HFF-Myc (cell line): ENCODE results near the gene PTPN1.

ENCODE experiments used
- DNase-seq: peaks from one replicate; pipeline ENCODE4 v3.0.0-alpha.2; 2011; ENCODE audit warnings: low read depth; ENCODE audit errors: extremely low read depth
- H3K4me3 ChIP-seq: replicated peaks from 2 replicates; pipeline ENCODE4 v1.5.1; 2011; ENCODE audit warnings: low read depth, mild to moderate bottlenecking, control low read depth, low read length
- TF ChIP-seq, protein P1 (sequence below): IDR thresholded peaks from 2 replicates; pipeline ENCODE4 v1.5.1; 2012; ENCODE audit warnings: mild to moderate bottlenecking, low read depth, low read length, control low read depth; ENCODE audit errors: missing control alignments

Gene PTPN1

DNA sequence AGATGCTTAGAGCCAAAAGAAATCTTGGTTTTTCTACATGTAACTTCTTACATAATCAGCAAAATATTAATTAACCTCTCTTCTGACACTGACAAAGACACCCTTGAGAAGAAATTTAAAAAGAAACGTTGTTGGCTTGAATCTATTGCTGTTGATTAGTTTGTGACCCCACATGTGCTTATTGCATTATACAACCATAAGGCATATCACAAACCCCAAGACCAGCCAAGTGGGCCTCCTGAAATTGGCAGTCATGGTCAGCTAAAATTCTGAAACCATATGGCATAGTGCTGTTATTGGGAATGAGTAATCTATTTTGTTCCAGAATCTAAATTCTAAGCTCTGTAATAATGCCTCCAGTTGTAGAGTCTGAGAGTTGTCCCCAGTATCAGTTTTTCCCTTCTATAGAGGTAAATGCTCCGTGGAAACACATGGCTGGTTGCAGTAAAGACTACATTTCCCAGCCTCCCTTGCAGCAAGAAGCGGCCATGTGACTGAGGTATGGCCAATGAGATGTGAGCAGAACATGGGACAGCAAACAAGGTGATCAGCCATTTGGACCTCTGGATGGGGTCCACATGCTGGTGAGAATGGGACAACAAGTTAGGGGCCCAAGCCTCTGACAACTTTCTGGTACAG is 42.3 kb upstream of the PTPN1 start:
- TF ChIP-seq, protein P1, sequence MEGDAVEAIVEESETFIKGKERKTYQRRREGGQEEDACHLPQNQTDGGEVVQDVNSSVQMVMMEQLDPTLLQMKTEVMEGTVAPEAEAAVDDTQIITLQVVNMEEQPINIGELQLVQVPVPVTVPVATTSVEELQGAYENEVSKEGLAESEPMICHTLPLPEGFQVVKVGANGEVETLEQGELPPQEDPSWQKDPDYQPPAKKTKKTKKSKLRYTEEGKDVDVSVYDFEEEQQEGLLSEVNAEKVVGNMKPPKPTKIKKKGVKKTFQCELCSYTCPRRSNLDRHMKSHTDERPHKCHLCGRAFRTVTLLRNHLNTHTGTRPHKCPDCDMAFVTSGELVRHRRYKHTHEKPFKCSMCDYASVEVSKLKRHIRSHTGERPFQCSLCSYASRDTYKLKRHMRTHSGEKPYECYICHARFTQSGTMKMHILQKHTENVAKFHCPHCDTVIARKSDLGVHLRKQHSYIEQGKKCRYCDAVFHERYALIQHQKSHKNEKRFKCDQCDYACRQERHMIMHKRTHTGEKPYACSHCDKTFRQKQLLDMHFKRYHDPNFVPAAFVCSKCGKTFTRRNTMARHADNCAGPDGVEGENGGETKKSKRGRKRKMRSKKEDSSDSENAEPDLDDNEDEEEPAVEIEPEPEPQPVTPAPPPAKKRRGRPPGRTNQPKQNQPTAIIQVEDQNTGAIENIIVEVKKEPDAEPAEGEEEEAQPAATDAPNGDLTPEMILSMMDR: no peak
- no peak overlapping the region for H3K4me3 ChIP-seq
- DNase-seq: no peak

- DNase-seq: no peak
- H3K4me3 ChIP-seq: no peak overlapping the region
- TF ChIP-seq, protein P1: no peak
Observed at GRCh38 chr20:50468378-50468798, 41.8 kb upstream of the PTPN1 start.

DNA sequence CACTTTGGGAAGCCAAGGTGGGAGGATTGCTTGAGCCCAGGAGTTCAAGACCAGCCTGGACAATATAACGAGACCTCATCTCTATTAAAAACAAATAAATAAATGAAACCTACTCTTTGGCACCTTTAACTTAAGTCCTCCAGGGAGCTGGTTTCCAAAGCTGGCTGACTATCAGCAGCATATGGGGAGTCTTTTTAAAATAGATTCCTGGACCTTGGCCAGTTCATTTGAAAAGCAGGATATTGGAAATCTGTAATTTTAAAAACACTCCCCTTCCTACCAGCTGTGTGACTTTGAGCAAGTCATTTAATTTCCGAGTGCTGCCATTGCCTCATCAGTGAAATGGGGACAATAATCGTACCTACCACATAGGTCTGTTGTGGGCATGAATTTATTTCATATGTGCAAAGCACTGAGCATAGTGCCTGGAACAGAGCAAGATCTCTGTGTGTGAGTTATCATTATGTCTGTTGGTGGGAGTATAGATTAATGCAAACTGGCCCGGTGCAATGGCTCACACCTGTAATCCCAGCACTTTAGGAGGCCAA is 40.9 kb upstream of the PTPN1 start:
- no peak overlapping the region for H3K4me3 ChIP-seq
- DNase-seq: no peak
- TF ChIP-seq, protein P1: no peak

DNA sequence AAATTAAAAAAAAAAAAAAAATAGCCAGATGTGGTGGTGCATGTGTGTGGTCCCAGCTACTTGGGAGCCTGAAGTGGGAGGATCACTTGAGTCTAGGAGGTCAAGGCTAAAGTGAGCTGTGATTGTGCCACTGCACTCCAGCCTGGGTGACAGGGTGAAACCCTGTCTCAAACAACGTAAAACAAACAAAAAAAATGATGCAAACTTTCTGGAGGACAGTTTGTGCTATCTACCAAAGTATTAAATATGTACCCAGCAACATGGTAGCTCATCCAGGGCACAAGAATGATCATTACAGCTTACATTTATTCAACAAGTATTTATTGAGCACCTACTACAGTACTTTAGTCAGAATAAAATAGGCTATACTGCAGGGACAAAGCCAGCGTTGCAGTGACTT is 40.4 kb upstream of the PTPN1 start:
- TF ChIP-seq, protein P1: no peak
- H3K4me3 ChIP-seq: no peak overlapping the region
- no peak for DNase-seq

GRCh38 chr20:50470264-50470858 is 39.8 kb upstream of the PTPN1 start:
- no peak overlapping the region for H3K4me3 ChIP-seq
- DNase-seq: no peak
- TF ChIP-seq, protein P1: no peak

DNA sequence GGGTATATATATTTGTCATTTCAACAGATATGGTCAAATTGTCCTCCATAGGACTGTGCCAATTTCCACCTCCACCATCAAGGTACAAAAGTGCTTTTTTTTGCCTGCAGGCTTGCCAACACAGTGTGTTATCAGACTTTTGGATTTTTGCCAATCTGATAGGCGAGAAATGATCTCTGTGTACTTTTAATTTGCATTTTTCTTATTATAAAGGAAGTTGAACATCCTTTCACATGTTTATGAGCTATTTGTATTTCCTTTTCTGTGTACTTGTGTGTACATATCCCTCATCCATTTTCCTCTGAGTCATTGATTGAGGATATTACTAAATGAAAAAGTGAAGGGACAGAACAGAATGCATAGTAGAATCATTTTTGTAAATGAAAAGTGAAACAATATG is 39.0 kb upstream of the PTPN1 start:
- no peak for DNase-seq
- no peak overlapping the region for H3K4me3 ChIP-seq
- TF ChIP-seq, protein P1: no peak
